Colonic mucosa (tissue), 4 donors: ENCODE results near the gene DDIAS. TPM values are rescaled to one million over a fixed set of nuclear protein-coding genes. Genes with fewer than 3 reads are reported as not detected.
"Not testable (repeated sequence)": the region's sequence is repeated elsewhere in the genome, so short reads cannot be mapped to it uniquely, and the experiment has no call there.

Source experiments
- DNase-seq: peaks from one replicate; pipeline ENCODE4 v3.0.0-alpha.2; 2020
- H3K27ac ChIP-seq: fragments of 200-600 bp; one replicate; pipeline ENCODE4 v1.8.0; 2021
- H3K27me3 ChIP-seq: fragments of 200-600 bp; one replicate; pipeline ENCODE4 v1.8.0; 2021
- H3K36me3 ChIP-seq: fragments of 200-600 bp; one replicate; pipeline ENCODE4 v1.8.0; 2021
- H3K4me1 ChIP-seq: fragments of 200-600 bp; one replicate; pipeline ENCODE4 v1.8.0; 2021; ENCODE audit warnings: mild to moderate bottlenecking
- H3K4me3 ChIP-seq: fragments of 200-600 bp; one replicate; pipeline ENCODE4 v1.8.0; 2021
- H3K9ac ChIP-seq, 2 donors: one replicate each; pipeline ENCODE4 v1.7.0; 2013; ENCODE audit warnings: control low read depth in 2 of 2, low read depth in 2 of 2, low read length in 2 of 2
- H3K9me3 ChIP-seq: fragments of 200-600 bp; one replicate; pipeline ENCODE4 v1.8.0; 2021
- intact Hi-C: fragments of 100-400 bp; cut with DNase I; formaldehyde crosslinking; loops from one replicate; pipeline ENCODE4 v1.14.1; 2022
- total RNA-seq, 2 donors: library from RNA; stranded (reverse); fragmentation: NEBNext Ultra II Directional in 1 of 2; extraction: Animal tissue kit (Norgen Biotek cat#: 25700) in 1 of 2; gene quantifications; one replicate each; pipeline ENCODE4 v1.2.1, GENCODE V29; 2021
- TF ChIP-seq, protein P1 (sequence below): fragments of 200-600 bp; IDR thresholded peaks from one replicate; pipeline ENCODE4 v1.8.0; 2022; ENCODE audit warnings: antibody characterized with exemption, mild to moderate bottlenecking
- donor health status: healthy.
- donor health status: DM: no; HTN: no; CAD: no.
- donor health status: DM: no; HTN: no; CAD: no.

The DDIAS gene
- total RNA-seq, 2 donors from 2014 or later, result 2.5 to 7.8 TPM

DNA sequence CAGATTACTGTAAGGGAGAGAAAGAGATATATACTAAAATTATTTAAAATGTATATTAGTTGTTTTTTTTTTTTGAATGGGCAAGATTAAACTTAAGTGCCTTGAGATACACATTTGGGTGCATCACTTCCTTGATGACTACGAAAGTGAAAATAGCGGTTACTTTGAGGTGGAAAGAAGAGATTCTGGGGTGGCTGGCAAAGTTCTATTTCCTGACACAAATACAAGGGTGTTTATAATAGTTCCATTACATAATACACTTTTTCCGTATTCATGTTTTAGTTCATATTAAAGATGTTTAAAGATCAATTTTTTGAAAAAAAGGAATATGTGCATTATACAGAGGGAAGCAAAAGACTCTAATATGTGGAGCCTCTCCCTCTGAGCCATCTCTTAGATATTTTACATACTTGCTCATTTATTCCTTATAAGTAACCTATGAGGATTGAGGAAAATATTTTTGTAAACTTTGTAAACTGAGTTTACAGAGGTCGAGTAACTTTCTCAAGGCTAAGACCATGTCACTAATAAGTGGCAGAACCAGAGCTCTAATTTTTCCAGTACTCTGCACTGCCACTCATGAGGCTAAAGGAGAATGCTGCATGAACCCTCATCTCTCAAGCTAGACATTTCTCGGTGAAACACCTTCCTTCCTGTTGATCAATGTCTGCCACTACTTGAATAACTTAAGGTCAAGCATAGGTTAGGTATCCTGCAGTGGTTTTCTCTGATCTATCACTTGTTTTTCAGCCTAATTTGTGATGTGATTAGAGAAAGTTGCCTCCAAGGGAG lies 58.6 kb downstream of the DDIAS start:
- no peak for DNase-seq
- TF ChIP-seq, protein P1, sequence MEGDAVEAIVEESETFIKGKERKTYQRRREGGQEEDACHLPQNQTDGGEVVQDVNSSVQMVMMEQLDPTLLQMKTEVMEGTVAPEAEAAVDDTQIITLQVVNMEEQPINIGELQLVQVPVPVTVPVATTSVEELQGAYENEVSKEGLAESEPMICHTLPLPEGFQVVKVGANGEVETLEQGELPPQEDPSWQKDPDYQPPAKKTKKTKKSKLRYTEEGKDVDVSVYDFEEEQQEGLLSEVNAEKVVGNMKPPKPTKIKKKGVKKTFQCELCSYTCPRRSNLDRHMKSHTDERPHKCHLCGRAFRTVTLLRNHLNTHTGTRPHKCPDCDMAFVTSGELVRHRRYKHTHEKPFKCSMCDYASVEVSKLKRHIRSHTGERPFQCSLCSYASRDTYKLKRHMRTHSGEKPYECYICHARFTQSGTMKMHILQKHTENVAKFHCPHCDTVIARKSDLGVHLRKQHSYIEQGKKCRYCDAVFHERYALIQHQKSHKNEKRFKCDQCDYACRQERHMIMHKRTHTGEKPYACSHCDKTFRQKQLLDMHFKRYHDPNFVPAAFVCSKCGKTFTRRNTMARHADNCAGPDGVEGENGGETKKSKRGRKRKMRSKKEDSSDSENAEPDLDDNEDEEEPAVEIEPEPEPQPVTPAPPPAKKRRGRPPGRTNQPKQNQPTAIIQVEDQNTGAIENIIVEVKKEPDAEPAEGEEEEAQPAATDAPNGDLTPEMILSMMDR, result no peak
- H3K27ac ChIP-seq, result no peak overlapping the region
- H3K9me3 ChIP-seq, result no peaks in the 10 kb centered on the region
- no peaks in the 10 kb centered on the region for H3K4me1 ChIP-seq
- no peak overlapping the region for H3K4me3 ChIP-seq
- no peaks in the 10 kb centered on the region for H3K36me3 ChIP-seq
- no peak overlapping the region for H3K9ac ChIP-seq
- intact Hi-C loops, result no loop called here
- H3K27me3 ChIP-seq, result no peaks in the 10 kb centered on the region

DNA sequence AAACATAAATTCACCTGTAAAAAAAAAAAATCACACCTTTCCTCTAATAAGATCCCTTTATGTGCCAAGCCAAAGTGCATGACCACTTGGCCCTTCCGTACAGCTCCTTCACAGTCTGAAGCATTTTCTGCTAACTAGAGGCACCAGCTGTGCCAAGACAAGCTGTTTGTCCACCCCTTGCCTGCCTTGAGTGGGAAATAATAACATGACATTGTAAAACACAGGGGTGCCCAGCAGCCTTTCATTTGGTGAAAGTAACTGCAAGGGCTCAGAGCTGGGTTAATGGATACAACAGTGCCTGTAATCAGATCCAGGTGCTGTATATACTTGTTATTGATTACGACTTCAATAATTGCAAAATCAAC lies 59.2 kb downstream of the DDIAS start:
- Histone ChIP-seq H3K9me3 (no peaks in the 10 kb centered on the region), H3K27ac (no peak overlapping the region), H3K4me3 (no peak overlapping the region), H3K27me3 (no peaks in the 10 kb centered on the region), H3K9ac (no peak overlapping the region), H3K4me1 (no peaks in the 10 kb centered on the region), H3K36me3 (no peaks in the 10 kb centered on the region)
- intact Hi-C loops, result no loop called here
- TF ChIP-seq, protein P1, result no peak
- no peak for DNase-seq

DNA sequence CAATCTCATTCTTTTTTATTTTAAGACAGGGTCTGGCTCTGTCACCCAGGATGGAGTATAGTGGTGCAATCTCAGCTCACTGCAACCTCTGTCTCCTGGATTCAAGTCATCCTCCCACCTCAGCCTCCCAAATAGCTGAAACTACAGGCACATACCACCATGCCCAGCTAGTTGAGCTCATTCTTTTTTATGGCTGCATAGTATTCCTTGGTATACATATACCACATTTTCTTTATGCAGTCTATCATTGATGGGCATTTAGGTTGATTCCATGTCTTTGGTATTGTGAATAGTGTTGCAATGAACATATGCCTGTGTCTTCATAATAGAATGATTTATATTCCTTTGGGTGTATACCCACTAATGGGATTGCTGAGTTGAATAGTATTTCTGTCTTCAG lies 60.5 kb downstream of the DDIAS start:
- H3K4me3 ChIP-seq, intact Hi-C loops, H3K4me1 ChIP-seq, H3K9ac ChIP-seq, DNase-seq, H3K27ac ChIP-seq, H3K36me3 ChIP-seq, H3K27me3 ChIP-seq, H3K9me3 ChIP-seq: not testable (repeated sequence)

DNA sequence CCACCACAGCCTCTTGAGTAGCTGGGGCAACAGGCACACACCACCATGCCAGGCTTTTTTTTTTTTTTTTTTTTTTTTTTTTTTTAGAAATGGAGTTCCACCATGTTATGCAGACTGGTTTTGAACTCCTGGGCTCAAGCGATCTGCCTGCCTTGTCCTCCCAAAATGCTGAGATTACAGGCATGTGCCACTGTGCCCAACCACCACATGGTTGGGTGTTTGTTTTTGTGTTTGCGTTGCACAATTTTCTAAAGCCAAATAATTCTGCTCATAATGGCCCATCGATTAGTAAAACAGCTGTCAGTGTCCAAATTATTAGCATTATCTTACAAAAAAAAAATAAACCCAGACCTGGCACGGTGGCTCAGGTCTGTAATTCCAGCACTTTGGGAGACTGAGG lies 65.8 kb downstream of the DDIAS start:
- no peaks in the 10 kb centered on the region for H3K27me3 ChIP-seq
- no peak overlapping the region for H3K27ac ChIP-seq
- TF ChIP-seq, protein P1, result no peak
- DNase-seq, result no peak
- H3K9me3 ChIP-seq, result no peaks in the 10 kb centered on the region
- intact Hi-C loops, result no loop called here
- no peaks in the 10 kb centered on the region for H3K36me3 ChIP-seq
- H3K4me3 ChIP-seq, result no peak overlapping the region
- H3K4me1 ChIP-seq, result no peaks in the 10 kb centered on the region
- no peak overlapping the region for H3K9ac ChIP-seq

DNA sequence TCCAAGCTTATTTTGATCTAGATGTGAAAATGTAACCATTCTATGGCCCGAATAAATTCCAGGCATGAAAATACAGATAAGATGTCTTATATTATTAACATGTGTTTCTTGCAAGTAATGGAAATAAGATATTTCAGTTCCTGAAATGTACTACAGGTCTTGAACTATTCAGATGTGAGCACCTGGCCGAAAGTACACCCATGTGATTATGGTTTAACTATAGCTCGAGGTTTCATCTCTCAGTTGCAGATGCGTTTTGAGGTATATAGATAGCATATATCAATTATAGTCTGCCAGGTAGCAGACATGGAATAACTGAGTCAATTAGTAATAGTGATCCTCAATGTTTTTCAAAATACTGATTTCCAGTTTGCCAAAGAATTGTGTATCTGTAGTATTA lies 68.3 kb downstream of the DDIAS start:
- Histone ChIP-seq H3K9me3 (no peaks in the 10 kb centered on the region), H3K4me3 (no peak overlapping the region), H3K9ac (no peak overlapping the region), H3K4me1 (no peaks in the 10 kb centered on the region), H3K36me3 (no peaks in the 10 kb centered on the region), H3K27me3 (no peaks in the 10 kb centered on the region), H3K27ac (no peak overlapping the region)
- DNase-seq, result no peak
- intact Hi-C loops, result no loop called here
- TF ChIP-seq, protein P1, result no peak

DNA sequence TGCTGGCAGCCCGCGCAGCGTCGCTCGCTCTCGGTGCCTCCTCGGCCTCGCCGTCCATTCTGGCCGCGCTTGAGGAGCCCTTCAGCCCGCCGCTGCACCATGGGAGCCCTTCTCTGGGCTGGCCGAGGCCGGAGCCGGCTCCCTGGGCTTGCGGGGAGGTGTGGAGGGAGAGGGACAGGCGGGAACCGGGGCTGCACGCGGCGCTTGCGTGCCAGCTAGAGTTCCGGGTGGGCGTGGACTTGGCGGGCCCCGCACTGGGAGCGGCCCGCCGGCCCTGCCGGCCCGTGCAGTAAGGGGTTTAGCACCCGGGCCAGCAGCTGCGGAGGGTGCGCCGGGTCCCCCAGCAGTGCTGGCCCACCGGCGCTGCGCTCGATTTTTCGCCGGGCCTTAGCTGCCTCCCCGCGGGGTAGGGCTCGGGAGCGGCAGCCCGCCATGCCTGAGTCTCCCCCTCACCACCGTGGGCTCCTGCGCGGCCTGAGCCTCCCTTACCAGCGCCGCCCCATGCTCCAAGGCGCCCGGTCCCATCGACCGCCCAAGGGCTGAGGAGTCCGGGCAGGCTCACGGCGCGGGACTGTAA lies 69.1 kb downstream of the DDIAS start:
- H3K4me3 ChIP-seq, H3K27me3 ChIP-seq, H3K9me3 ChIP-seq, DNase-seq, H3K9ac ChIP-seq, H3K27ac ChIP-seq, H3K4me1 ChIP-seq, intact Hi-C loops, H3K36me3 ChIP-seq: not testable (repeated sequence)

DNA sequence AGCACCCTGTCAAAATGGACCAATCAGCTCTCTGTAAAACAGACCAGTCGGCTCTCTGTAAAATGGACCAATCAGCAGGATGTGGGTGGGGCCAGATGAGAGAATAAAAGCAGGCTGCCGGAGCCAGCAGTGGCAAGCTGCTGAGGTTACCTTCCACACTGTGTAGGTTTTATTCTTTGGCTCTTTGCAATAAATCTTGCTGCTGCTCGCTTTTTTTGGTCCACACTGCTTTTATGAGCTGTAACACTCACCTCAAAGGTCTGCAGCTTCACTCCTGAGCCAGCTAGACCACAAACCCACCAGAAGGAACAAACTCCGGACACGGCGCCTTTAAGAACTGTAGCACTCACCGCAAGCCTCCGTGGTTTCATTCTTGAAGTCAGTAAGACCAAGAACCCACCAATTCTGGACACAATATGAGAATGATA lies 70.0 kb downstream of the DDIAS start:
- H3K9me3 ChIP-seq, H3K36me3 ChIP-seq, H3K4me1 ChIP-seq, intact Hi-C loops, H3K9ac ChIP-seq, DNase-seq, H3K4me3 ChIP-seq, H3K27me3 ChIP-seq, H3K27ac ChIP-seq: not testable (repeated sequence)
